AG10803 (cell line): Measurements from ENCODE around the gene MARCHF5.
A peak's percentile ranks its signal among the peaks of the same experiment; 100 is the strongest.
"Not testable (repeated sequence)": the region's sequence is repeated elsewhere in the genome, so short reads cannot be mapped to it uniquely, and the experiment has no call there.

Experiments
- DNase-seq: peaks from one replicate; pipeline ENCODE4 v3.0.0; 2010; ENCODE audit warnings: low read depth
- H3K4me3 ChIP-seq: 2 replicates; pipeline ENCODE4 v1.5.1; 2011; ENCODE audit warnings: mild to moderate bottlenecking, low read length, control low read depth
- CTCF ChIP-seq: conservative IDR thresholded peaks from 2 replicates; pipeline ENCODE4 v1.5.1; 2011; ENCODE audit warnings: mild to moderate bottlenecking, low read length, control low read depth, inconsistent platforms

The MARCHF5 gene

GRCh38 chr10:92385831-92386230 lies 94.9 kb downstream of the MARCHF5 start:
- DNase-seq = no peak
- H3K4me3 ChIP-seq = no peak overlapping the region
- TF ChIP-seq CTCF = no peak

- TF ChIP-seq CTCF = no peak
- H3K4me3 ChIP-seq = no peak overlapping the region
- DNase-seq = peak; percentile 37
These were observed 96.4 kb downstream of the MARCHF5 start for GRCh38 chr10:92387289-92387940.

- not testable (repeated sequence) for H3K4me3 ChIP-seq, DNase-seq
These were observed 102.2 kb downstream of the MARCHF5 start for GRCh38 chr10:92393173-92393572.

GRCh38 chr10:92395271-92395670 lies 104.3 kb downstream of the MARCHF5 start:
- H3K4me3 ChIP-seq = no peak overlapping the region
- no peak for TF ChIP-seq CTCF
- no peak for DNase-seq

GRCh38 chr10:92402234-92402633 lies 111.3 kb downstream of the MARCHF5 start:
- not testable (repeated sequence) for H3K4me3 ChIP-seq, DNase-seq
